HL-60/S4 treated with retinoic acid at 250 ng/mL for 4 days and 3 days (cell line): Measurements from ENCODE around the gene FAM186B.
"Not testable (repeated sequence)": the region's sequence is repeated elsewhere in the genome, so short reads cannot be mapped to it uniquely, and the experiment has no call there.

Source experiments
- in situ Hi-C: fragments of 300-500 bp; cut with MboI; formaldehyde crosslinking; loops from 2 replicates; pipeline ENCODE4 v1.7.0; 2022; ENCODE audit warnings: low sequenced_read_pairs

The FAM186B gene, protein sequence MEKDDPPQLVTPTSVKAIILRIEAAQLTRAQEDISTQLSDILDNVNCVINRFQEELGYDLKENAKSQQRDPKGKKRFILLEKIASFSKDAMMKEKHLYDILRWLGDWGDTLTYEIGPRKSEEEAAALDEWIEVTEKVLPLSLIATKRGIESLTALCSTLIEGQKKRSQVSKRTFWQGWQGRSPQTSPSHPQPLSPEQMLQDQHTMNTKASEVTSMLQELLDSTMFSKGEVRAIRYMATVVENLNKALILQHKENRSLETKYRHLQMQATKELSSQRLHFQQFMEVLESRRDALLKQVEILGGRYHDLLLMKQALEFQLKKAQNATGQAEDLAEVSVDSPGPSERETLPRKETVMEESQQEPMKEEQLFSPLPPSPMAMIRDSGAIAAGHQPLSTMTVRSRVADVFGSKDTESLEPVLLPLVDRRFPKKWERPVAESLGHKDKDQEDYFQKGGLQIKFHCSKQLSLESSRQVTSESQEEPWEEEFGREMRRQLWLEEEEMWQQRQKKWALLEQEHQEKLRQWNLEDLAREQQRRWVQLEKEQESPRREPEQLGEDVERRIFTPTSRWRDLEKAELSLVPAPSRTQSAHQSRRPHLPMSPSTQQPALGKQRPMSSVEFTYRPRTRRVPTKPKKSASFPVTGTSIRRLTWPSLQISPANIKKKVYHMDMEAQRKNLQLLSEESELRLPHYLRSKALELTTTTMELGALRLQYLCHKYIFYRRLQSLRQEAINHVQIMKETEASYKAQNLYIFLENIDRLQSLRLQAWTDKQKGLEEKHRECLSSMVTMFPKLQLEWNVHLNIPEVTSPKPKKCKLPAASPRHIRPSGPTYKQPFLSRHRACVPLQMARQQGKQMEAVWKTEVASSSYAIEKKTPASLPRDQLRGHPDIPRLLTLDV

GRCh38 chr12:49605539-49605938, at the start of gene FAM186B:
TSS of gene FAM186B (minus strand) at chr12:49605639. CDS start at chr12:49605477, 162 bp downstream.
- in situ Hi-C loops = not testable (repeated sequence)

DNA sequence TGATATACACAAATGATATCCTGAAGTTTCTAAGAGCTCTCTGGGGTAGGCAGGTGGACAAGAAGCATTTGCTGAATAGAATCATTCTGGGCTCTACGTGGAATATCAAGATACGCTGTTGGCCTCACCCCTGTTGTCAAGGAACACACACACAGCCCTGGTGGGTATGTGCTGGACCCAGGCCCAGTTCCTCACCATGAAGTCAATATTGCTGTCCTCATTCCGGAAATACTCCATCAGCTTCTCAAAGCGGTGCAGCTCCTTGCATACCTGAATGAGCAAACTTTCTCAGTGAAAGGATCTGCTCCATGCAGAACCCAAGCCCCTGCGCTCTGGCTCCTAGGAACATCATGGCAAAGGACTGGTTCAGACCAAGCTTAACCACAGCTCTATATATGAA, 49.3 kb upstream of the FAM186B start:
- in situ Hi-C loops = no loop called here

GRCh38 chr12:49652921-49653520, 47.6 kb upstream of the FAM186B start:
- in situ Hi-C loops = no loop called here

DNA sequence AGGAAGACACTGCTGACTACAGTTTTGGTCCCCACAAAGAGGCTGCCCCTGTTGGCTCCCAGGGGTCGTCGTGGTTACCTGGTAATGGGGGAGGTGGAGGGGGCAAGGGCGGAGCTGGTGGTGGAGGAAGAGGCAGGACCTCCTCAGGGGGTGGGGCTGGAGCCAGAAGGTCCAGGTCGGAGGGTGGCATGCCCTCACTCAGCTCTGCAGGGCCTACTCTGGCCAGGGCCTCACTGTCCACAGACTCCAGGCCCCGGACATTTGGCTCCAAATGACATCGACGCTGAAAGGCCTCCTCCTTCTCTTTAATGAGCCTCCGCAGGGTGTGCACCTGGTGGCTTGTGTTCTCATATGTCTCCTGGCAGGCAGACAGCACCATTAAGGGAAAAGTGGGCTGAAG, 46.4 kb upstream of the FAM186B start:
- in situ Hi-C loops = no loop called here

- in situ Hi-C loops = loop anchor here (10.0 kb wide), 1 partner anchor 185 kb away; no protein-coding TSS in a partner anchor
Observed at GRCh38 chr12:49649892-49650291, 44.5 kb upstream of the FAM186B start.

GRCh38 chr12:49649445-49649844, 44.0 kb upstream of the FAM186B start:
- in situ Hi-C loops = loop anchor here (10.0 kb wide), 1 partner anchor 185 kb away; no protein-coding TSS in a partner anchor

- in situ Hi-C loops = loop anchor here (10.0 kb wide), 1 partner anchor 186 kb away; no protein-coding TSS in a partner anchor
Observed at GRCh38 chr12:49648712-49649003, 43.2 kb upstream of the FAM186B start.

DNA sequence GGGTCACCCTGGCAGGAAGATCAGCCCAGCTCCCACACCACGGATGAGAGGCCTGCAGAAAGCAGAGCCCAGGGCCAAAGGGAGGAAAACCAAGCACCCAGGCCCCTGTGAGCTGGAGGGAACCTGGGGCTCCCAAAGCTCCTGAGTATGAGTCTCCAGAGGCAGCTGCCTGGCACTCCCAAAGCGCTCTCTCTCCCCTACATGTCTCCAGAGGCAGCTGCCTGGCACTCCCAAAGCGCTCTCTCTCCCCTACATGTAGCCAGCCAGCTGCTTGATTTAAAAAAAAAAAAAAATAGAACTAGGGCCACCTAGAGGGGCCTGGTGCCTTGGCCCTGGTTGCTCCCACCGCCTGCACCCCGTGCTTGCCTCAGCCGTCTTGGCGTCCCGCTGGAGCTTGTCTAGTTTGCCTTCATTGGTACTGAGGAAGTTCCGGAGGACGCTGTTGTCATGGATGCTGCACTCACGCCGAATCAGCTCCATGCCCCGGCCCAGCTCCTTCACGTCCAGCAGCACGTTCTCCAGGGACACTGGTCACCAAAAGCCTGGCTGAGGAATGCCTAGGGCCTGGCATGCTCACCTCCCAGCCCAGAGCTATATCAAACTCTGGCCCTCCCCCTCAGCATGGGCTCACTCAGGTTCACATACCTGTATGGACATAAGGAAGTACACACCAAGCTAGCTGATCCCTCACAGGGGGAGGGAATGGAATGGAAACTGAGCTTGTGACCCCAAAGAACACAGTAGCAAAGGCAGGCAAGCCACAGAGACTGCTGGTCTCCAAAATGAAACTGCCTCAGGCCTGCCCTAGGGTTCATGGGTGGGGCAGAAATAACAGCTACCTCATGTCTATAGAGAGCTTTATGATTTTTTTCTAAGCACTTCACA, 42.6 kb upstream of the FAM186B start:
- in situ Hi-C loops = loop anchor here (10.0 kb wide), 1 partner anchor 187 kb away; no protein-coding TSS in a partner anchor

DNA sequence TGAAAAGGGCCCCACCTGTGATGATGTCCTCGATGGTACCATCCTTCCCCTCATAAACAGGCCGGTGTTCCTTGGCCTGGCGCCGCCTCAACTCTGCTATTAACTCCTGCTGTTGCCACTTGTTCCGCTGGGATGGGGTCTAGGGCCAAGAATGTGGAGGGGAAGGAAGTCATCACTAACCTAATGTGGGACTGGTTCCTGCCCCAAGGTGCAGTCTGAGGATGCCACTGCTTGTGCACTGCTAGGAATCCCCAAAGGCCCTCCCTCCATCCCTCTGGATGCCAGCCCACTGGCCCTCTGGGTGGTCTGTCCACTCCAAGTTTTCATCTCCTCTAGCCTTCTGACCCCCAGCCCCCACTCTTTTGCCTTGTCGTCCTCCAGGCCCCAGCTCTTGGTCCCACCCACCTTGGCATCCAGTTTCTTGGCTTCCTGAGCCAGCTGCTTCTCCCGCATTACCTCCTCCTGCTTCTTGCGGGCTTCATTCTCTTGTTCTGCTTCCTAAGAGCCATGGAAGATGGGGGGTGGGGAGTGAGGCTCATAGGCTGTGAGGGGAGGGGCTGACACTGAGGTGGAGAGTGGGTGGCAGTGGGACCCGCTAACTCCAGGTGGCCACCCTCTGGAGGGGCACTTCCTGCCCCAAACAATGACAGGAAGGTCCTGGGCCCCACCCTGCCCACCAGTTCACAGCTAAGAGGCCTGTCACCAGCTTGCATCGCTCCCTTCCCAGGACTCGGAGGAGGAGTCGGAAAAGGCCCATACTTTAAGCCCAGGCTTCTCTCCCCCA, 41.6 kb upstream of the FAM186B start:
- in situ Hi-C loops = loop anchor here (10.0 kb wide), 1 partner anchor 188 kb away; no protein-coding TSS in a partner anchor

DNA sequence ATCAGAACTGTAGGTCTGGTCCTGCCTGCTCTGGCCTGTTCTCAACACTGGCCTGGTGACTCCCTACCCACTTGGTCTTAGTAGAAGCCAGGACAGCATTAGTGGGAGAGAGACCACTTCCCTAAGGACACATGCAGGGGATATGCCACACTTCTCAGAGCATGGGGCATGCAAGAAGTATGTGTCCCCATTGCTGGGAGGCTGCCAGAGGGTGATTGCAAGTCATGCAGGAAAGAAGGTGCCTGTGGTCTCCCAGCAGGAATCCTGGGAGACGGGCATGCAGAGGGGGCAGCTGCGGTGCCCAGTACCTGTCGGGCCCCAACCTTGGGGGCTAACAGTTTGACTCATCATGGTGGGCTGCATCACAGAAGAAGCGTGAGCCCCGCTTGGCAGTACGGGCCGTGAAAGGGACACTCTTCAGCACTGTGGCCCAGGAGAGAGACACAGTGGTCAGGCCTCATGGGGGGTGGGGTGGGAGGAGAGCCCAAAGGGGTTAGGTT, 40.9 kb upstream of the FAM186B start:
- in situ Hi-C loops = loop anchor here (10.0 kb wide), 1 partner anchor 188 kb away; no protein-coding TSS in a partner anchor

DNA sequence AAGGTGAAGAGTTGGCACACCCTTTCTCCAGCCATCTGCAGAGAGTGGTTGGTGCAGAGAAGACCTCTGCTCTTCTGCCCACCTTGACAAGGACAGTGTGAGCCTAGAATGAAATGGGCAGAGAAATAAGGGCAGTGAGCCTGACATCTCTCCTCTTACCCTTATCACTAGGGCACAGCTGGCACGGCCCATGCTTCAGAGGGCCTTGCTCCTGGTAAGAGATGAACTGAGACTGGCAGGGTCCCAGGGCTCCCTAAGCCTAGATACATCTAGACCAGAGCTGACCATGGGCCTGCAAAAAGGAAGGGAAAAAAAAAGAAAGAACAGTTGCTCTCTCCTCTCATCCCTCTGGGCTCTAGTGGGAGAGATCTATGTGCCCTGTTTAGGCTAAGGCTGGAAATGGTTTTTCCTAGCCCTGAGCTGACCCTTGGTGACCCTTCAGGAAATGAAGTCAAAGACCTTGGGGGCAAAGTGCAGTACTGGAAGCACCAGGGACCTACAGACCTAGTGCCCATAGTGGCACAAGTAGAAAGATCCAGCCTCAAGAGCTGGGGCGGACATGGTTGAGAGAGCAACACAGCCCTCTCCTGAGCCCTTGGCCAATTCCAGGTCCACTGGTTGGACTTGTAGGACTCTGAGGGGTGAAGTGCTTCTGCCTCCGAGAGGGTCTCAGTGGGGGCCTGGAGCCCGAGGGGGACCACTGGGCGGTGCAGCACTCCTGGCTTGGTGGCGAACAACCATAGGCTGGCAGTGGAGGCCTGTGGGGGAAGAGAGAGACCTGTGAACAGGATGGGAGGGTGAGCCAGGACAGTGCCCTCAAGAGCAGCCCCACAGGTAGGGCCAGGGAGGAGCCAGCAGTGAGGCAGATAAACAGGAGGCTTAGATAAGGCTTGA, 40.0 kb upstream of the FAM186B start:
- in situ Hi-C loops = loop anchor here (10.0 kb wide), 1 partner anchor 189 kb away; no protein-coding TSS in a partner anchor

GRCh38 chr12:49644620-49644994, 39.2 kb upstream of the FAM186B start:
- in situ Hi-C loops = loop anchor here (5.0 to 10.0 kb wide), 2 partner anchors 68 to 190 kb away; no protein-coding TSS in a partner anchor

DNA sequence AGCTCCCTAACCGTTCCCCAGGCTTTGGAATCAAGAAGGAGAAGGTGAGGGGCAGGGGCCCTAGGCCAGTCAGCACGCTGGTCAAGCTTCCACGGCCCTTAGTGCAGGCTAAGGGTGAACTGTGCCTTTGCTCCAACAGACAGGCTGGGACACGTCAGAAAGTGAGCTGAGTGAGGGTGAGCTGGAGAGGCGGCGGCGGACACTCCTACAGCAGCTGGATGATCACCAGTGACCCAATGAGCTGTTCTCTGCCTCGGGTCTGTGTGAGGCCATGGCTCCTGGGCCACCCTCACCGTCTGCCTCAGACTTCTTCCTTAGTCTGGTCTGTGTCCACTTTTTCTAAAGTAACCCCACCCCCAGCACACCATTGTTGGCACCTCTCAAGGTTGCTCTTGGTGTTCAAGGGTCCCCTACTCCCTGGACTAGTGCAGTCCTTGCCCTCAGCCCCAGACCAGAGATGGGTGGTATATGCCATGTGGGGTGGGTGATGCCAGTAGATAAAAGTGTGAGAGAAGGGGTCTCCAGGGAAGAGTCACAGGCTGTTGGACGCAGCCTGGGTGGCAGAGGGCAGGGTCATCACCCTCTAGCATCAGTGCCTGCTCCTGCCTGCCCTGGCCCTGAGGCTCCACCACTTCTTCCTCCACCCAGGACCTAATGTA, 38.7 kb upstream of the FAM186B start:
- in situ Hi-C loops = loop anchor here (5.0 to 10.0 kb wide), 2 partner anchors 68 to 191 kb away; no protein-coding TSS in a partner anchor

DNA sequence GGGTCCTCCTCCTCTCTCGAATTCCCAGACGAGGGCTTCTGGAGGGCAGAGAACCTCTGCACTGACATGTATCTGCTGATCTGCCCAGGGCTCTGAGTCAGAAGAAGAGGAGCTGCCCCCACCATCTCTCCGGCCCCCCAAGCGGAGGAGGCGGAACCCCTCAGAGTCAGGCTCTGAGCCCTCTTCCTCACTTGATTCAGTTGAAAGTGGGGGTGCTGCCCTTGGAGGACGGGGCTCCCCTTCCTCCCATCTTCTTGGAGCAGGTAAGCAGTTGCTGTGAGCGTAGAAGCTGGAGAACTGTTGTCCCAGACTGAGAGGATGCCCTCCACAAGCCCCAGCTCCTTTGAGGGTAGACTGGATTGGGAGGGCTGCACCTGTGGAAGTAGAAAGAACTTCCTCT, 37.7 kb upstream of the FAM186B start:
- in situ Hi-C loops = loop anchor here (5.0 to 10.0 kb wide), 2 partner anchors 69 to 192 kb away; no protein-coding TSS in a partner anchor

DNA sequence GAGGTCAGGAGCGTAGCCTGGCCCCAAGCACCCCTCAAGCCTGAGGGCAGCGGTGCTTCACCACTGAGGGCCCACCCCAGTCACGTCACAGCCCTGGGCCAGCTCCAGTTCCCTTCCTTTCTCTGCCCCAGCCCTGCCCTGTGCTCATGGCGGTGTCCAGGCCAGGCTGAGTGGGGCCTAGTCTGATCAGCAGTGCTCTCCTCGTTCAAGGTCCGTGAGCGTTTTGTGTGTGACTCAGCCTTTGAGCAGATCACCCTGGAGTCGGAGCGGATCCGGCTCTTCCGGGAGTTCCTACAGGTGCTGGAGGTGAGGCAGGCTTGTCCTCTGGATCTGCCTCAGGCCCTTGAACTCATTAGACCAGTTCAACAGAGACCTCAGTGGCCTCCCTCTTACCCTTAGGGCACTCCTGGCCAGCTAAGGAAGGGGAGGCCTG, 36.9 kb upstream of the FAM186B start:
- in situ Hi-C loops = loop anchor here (5.0 to 10.0 kb wide), 2 partner anchors 70 to 192 kb away; no protein-coding TSS in a partner anchor

DNA sequence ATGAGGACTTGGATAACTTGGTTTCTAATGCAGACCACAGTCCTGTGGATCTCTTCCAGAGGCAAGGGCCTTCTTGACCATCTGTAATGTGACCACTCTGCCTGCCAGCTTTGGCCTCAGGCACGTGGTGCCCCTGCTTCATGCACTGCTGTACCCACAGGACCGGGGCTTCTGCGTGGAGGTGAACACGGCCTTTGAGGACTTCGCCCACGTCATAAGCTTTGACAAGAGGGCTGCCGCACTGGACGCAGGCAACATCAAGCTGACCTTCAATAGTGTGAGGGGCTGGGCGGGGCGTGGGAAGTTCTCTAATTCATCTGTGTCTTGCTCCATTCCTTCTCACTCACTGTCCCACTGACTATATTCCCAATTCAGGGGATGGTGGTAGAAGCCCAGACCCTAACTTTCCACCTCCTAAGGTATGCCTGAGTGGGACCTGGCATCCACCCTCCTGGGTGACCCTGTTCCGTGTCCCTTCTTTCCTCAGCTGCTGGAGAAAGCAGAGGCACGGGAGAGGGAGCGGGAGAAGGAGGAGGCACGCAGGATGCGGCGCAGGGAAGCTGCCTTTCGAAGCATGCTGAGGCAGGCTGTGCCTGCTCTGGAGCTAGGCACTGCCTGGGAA, 36.4 kb upstream of the FAM186B start:
- in situ Hi-C loops = loop anchor here (5.0 to 10.0 kb wide), 2 partner anchors 70 to 193 kb away; no protein-coding TSS in a partner anchor
